GM18873 (cell line): ENCODE data around the gene C3orf85.

Experiments
- ATAC-seq: cut with Tn5 transposase; IDR thresholded peaks from one replicate; pipeline ENCODE4 v1.9.1; 2021; ENCODE audit warnings: mild to moderate bottlenecking, moderate library complexity, moderate number of reproducible peaks; ENCODE audit not compliant: unreplicated experiment, low FRiP score

C3orf85 gene

DNA sequence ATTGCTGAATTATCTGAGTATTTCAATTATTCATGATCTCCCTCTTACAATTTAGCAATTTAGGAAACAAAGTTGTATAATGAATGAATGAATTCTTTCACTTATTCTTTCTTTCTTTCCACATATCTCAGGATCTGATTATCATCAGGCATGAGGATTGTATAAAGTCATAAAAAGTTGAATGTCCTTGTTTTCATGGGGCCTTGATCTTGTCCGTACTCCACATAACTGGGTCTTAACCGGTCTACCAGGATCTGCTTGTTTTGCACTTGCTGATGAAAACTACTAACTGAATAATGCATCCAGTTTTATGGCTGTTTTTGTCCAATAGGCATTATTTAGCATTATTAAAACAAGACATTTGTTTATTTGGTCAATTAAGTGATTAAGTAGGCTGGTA, 12.6 kb downstream of the C3orf85 start:
- ATAC-seq = no peak

DNA sequence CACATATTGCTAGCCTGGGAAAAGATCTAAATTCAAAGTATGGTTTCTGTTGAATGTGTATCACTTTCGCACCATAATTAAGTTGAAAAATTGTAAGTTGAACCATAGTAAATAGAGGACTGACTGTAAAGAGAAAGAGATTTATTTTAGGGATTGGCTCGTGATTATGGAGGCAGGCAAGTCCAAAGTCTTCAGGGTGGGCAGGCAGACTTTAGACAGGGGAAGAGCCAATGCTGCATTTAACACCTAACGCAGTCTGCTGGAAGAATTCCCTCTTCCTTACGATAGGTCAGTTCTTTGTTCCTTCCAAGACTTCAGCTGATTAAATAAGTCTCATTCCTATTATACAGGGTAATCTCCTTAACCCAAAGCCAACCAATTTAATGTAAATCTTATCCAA, 15.8 kb downstream of the C3orf85 start:
- no peak for ATAC-seq

DNA sequence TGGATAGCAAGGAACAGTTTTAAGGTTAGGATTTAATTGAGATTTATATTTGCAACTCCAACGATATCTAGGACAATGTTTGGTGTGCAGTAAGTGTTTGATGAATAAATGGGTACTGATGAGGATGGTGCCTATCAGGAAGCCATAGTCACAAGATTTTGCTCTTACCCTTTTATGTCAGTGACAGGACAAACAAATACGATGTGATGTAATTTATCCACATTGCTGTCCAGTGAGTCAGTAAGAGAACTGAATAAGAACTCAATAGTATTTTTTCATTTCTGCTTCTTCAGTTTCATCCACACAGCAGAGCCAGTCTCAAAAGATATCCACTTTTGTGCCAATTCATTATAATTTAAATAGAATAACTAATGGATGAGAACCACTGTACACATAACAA, 18.5 kb downstream of the C3orf85 start:
- no peak for ATAC-seq

DNA sequence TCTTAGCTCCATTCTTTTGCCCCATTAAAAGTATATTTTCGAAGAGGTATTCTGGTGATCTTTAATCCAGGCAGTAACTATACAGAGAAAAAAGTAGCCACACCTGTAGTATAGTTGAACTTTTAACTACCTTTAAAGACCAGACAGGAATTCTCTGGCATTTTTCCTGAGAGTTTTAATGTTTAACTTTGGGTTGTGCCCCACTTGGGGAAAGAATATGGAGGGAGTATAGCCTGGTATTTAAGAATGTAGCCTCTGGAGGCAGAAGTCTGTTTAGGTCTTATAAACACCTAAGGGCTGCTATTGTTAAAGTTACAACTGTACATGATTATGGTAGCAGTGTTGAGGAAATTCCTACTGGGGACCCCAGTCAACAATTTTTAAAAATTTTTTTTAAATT, 19.3 kb downstream of the C3orf85 start:
- ATAC-seq = no peak

DNA sequence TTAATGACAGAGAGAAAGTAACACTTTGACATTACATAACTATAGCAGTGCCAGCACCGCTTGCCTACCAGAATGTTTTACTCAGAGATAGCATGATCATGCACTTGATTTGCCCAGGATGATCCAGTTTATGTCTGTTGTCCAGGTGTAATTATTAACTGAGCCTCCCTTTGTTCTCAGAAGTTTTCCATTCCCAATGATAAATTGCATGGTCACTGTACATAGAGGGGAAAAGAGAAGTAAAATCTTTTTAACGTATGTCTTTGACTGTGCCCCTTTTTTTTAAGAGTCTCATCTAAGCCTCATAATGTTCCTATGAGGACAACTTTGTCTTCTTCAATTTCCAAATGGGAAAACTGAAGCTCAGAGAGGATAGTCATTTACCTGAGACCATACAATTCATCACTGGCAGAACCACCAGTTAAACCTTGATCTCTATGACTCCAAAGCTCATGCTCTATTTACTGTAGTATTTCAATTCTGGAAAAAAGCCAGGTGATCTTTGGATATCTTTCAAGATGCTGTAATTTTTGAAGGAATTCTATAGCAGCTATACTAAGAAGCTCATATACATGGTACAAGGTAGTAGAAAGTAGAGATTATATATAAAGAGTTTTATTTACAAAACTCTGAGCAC, 25.1 kb downstream of the C3orf85 start:
- no peak for ATAC-seq

DNA sequence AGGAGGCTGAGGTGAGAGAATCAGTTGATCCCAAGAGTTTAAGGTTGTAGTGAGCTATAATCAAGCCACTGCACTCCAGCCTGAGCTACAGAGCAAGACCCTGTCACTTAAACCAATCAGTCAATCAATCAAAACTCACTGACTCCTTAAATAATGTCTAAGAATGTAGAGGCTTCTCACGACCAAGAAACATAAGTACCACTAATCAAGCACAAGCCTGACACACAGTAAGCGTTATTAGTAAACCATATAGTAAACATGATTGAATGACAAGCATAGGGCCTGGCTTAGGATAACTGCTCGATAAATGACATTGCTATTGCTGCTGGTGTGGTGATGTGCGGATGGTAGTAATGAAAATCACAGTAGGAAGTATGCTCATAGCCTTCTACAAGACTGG, 29.4 kb downstream of the C3orf85 start:
- ATAC-seq = no peak

DNA sequence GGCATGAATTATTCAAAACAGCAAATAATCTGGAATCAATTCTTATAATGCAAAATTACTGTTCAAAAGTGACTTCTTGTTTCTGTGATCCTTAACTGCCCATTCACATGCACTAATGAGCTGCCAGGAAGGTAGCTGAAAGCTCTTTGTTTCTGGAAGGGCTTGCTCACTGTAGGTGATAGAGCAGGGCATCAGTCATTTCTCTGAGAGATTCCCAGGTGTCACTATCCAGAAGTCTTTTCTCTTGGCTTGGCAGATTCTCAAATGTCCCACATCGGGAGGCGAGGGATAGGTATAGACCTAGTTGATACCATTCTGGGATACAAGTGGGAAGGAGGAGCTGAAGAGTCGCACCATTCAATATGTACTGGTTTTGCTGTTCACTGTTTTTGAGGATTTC, 35.0 kb downstream of the C3orf85 start:
- ATAC-seq = no peak

DNA sequence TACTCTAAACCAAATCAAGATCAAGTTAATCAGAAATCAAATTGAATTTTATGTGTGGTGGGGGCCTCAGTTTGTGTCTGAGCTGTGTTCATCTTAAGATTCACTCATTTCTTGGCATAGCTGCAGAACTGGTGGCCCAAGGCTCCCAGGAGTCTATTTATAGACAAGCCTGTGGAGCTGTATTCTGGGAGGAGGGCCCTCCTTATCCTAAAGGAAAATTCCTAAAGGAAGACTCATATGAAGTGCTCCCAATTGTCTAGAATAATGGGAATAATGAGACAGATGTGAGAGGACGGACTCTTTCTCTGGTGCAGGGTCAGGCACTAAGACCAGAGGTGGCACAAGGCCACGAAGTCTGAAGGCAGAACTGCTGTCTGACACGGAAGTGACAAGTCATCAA, 38.9 kb downstream of the C3orf85 start:
- ATAC-seq = no peak

DNA sequence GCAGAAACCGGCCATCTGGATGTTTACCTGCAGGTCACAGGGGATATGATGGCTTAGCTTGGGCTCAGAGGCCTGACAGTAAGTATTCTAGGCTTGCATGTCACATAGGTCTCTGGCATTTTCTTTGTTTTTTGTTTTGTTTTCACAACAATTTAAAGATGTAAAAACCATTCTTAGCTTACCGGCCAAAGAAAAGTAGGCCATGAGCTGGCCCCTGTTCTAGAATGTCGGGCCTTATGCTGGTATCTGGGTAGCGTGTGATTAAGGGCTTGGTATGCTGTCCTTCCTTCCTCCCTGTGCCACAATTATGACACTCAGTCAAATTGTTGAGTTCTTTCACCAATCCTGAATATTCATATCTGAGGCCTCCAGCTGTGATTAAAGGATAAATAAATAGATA, 40.2 kb downstream of the C3orf85 start:
- no peak for ATAC-seq

DNA sequence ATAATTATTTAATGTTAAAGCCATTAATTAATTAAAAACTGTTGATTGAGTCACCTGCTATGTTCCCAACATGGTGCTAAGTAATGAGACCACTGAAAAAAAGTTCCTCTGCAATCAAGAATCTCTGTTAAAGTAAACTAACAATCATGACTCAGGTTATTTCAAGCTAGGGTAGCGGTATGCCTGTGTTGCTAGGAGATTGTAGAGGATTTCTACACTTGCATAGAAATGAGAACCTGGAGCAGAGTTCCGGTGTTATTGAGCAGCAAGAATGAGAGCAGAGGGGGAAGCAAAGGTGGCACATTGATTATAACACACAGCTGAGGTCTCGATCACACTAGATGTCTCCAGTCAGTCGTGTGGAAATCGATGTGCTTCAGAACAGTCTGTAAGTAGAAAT, 41.4 kb downstream of the C3orf85 start:
- no peak for ATAC-seq

DNA sequence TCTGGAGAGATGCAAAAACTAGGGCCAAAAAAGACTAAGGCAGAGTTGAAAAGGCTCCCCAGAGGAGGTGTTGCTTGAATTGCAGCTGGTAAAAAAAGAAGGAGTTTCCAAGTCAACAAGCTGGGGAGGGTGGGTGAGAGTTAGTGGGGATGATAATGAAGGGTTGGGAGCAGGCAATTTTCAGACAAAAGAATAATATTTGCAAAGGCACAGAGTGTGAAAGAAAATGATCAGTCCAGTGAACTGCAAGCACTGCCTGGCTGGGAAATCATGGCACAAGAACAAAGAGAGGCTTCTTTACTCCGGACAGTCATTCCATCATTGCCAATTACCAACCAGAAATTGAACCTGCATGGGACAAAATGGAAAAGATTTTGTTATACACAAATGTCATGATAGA, 42.2 kb downstream of the C3orf85 start:
- ATAC-seq = no peak

DNA sequence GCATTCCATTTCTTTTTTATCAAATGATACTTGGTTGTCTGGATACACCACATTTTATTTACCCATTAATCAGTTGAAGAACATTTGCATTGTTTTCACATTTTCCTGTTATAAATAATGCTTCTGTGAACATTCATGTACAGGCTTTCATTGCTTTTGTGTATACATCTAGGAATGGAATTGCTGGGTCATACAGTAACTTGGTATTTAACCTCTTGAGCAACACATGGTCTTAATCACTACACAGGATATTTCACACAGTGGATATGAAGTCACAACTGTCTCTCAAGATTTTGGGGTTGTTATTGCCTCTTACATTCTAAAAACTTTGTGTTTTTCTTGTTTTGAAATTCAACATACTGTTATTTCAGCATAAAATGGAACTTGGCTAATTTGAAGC, 48.2 kb downstream of the C3orf85 start:
- no peak for ATAC-seq

DNA sequence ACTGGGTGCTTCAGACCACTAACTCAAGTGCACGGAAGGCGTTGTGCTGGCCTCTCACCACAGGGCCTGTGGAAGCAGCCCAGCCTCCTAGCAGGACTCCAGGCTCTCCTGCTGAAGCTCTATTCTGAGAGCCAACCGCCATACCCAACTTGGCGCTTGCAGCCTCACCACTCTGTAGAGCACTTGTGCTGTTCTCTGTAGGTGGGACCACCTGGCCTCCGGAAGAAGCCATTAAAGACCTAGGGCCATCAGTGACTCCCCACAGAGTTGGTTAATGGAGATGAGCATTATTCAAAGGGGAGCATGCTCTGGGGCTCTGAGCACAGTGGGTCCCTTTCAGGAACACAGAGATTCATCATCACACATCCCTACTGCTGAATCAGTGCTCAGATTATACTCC, 50.9 kb downstream of the C3orf85 start:
- ATAC-seq = no peak

DNA sequence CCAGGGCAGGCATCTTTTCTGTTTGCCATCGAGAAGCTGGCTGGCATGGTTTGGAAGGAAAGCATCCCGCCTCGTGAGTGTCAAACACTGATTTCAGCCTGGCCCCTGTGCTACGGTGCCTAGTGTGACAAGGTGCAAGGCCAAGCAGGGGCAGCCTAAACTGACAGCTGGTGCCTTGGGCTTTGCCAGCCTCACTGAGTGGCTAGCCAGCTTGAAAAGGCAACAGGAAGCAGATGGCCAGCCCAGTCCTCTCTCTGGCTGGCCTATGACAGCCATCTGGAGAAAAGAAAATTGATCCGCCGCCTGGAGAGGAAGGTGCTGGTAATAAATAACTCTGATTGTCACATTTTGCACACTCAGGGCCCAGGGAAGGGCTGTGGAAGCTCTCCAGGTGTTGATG, 52.2 kb downstream of the C3orf85 start:
- no peak for ATAC-seq

DNA sequence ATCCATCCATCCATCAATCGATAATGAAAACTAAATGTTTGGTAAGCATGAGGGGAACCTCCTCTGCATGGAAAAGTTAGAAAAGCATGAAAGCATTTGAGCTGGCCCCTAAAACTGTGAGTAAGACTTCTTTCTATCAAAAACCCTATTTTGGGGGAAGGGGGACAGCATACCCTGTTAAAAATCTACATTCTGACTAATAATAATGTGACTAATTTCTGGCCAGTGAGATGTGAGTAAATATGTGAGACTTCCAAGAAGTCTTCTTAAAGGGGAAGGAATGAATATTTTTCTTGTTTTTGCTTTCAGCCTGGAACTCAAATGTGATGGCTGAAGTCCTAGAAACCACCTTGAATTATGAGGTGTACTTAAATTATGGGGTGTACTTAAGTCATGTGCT, 54.9 kb downstream of the C3orf85 start:
- no peak for ATAC-seq

DNA sequence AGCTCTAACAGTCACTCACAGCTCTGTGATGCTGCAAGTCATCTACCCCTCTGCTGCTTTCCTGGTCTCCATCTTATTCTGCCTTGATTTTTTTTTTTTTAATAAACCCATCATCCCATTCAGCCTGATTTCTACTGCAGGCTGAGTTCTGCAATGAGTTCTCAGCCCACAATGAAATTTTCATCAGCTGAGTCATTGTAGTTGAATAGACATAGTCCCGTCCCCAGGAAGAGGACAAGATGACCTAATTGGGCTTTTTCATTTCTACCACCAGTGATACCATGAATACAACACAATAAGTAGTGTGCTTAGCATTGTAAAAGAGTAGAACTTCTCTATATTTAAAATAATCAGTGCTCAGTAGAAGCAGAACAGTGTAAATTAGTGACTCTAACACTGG, 59.3 kb downstream of the C3orf85 start:
- no peak for ATAC-seq
